Stimulated activated CD8-positive, alpha-beta memory T cell treated with anti-CD3 and anti-CD28 coated beads, Interleukin-12 subunit alpha, Interleukin-12 subunit beta, amount 100 ng/mL, for 1 hour (primary cell): ENCODE measurements around the gene POMT1.

ENCODE experiments used
- DNase-seq: peaks from one replicate; pipeline ENCODE4 v3.0.0-alpha.2; 2020; ENCODE audit warnings: low read depth

Gene POMT1

DNA sequence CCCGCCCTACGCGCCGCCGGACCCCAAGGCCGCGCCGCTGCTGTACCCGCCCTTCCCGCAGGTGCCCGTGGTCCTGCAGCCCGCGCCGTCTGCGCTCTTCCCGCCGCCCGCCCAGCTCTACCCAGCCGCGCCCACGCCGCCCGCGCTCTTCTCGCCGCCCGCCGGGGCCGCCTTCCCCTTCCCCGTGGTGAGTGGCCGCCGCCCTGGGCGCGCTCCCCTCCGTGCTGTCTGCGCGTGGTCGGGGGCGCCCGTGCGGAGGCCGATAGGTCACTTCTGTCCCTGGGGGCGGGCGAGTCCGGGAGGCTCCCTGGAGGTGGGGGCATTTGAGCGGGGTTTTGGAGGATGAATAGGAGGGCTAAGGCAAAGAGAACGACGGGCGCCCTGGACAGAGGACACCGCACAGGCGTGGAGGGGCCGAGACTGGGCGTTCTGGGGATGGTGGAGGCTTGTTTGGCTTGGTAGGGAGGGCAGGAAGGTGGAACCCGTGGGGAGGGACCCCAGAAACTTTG, 52.2 kb downstream of the POMT1 start:
- no peak for DNase-seq

DNA sequence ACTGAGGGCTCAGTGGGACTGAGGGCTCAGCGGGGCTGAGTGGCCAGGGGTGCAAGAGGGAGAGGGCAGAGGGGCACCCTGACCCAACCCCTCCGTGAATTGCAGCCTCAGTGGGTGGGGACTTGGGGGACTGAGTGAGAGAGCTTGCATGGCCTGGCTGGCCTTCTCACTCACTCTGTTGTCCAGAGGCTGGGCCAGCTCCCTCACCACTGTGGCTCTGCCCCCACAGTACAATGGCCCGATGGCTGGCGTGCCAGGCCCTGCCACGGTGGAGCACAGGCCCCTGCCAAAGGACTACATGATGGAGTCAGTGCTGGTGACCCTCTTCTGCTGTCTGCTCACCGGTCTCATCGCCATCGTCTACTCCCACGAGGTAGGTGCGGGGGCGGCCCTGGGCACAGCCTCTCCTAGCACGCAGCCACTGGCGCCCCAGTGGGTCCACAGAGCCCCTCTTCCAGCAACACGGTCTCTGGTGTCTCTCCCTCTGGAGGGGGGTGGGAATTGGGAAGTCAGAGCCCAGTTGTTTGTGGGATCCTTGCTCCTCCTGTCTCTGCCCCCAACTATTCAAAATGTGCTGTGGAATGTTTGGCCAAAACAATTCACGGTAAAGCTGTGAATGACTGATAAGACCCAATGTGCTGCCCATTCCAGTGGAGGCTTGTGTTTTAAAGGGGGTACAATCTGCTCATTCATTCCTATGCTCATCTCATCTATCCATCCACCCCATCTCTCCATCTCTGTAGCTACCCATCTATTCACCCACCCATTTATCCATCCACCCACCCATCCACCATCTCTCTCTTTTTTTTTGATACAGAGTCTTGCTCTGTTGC, 53.3 kb downstream of the POMT1 start:
- DNase-seq, result no peak

DNA sequence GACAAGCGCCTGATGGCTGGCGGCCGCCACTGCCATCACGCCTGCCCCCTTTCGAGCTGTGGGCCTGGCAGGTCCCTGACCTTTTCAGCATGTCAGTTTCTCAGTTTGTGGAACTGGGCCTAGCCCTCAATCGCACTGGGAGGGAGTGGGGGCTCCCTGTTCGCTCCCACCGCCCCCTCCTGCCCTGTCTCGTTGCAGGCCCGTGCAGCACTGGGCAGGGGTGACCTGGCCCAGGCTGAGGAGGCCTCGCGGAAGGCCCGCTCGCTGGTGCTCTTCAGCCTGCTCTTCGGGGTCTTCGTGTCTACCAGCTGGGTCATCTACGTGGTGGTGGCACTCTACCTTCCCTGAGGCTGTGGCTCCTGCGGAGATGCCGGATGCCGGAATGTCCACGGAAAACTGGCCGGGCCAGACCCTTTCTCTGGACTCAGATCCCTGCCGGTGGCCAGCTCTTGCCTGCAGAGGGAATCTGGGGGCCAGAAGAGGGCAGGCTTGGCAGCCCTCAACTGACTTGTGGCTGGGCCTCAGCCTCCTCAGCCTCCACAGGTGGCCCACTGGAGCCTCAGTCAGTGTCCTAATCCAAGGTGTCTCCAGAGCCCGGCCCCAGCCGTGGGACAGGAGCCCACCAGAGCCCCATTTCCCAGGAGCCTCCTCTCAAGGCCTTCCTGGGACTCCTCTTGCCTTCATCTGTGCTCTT, 55.3 kb downstream of the POMT1 start:
- no peak for DNase-seq

DNA sequence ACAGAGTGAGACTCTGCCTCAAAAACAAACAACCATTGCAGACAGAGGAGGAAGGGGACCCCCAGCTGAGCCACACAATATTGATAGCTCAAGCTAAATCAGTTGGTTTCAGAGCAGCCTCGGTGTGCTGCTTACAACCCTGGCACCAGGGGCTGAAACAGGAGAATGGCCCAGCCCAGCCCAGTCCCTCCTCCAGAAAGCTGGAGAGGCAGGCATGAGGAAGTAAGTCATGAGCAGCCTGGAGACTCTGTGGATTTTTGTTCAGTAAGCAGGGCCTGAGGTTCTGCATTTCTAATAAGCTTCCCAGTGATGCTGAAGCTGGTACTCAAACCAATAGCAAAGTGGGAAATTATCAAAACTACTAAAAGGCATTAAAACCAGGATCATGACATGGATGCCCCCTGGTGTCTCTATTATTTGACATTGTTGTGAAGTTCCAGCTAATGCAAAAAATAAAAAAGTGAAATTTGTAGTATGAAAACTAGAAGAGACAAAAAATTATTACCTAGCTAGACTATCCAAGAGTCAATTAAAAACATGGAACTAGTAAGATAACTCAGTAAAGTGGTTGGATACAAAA, 56.8 kb downstream of the POMT1 start:
- no peak for DNase-seq

DNA sequence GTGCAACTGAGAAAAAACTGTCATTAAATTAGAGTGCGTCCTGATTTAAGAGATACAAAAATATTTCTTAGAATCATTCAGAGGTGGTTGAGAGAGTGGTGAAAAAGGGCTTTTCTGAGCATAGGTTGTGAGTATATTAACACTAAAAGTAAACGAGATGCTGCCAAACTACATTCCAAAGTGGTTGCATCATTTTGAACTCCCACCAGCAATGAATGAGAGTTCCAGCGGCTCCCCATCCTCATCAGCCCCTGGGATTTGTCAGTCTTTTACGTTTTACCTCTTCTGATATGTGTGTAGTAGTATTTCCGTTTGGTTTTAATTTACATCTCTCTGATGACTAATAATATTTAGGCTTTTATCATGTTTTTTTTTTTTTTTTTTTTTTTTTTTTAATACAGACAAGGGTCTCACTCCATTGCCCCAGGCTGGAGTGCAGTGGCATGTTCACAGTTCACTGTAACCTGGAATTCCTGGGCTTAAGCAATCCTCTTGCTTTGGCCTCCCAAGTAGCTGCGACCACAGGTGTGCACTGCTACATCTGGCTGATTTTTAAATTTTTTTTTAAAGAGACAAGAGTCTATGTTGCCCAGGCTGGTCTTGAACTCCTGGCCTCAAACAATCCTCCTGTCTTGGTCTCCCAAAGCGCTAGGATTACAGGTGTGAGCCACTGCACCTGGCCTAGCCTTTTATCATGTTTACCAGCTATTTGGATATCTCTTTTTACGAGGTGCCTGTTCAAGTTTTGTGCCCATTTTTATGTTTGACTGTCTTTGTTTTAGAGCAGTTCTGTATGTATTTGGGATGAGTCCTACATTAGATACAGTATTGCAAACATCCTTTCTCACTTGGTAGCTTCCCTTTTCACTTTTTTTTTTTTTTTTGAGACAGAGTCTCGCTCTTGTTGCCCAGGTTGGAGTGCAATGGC, 59.6 kb downstream of the POMT1 start:
- no peak for DNase-seq

DNA sequence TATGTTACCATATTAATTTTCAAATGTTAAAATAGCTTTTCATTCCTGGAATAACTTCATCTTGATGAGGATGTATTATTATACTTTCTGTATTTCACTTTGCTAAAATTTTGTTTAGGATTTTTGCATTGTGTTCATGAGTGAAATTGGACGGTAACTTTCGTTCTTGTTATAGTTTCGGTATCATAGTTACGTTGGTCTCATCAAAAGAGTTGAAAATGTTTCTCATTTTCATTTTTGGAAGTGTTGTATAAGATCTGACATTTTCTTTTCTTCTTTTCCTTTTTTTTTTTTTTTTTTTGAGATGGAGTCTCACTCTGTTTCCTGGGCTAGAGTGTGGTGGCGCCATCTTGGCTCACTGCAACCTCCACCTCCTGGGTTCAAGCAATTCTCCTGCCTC, 62.7 kb downstream of the POMT1 start:
- DNase-seq, result no peak

DNA sequence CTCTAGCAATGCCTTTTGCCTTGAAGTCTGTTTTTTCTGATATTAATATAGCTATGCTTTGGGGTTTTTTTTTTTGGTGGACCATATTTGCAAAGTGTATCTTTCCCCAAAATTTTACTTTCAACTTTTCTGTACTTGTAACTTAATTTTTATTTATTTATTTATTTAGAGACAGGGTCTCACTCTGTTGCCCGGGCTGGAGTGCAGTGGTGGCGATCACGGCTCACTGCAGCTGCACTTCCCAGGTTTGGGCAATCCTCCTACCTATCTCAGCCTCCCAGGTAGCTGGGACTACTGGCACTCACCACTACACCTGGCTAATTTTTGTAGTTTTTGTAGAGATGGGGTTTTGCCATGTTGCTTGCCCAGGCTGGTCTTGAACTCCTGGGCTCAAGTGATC, 63.4 kb downstream of the POMT1 start:
- no peak for DNase-seq

DNA sequence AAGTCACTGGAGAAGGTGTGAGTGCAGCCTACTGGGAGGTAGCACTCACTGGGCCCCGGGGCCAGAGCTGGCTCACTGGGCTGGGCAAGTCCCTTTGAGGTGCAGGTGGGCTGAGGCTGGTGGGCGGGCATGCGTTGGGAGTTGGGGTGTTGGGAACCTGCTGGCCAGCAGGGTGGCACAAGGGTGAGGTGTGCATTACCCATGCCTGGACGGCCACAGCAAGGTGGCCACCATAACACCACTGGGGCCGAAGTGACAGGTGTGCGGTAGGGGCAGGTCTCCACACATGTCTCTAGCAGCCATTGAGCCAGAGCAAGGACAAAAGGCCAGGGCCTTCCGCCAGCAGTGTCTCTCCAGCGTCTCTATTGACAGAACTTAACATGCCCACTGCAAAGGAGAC, 65.2 kb downstream of the POMT1 start:
- DNase-seq, result no peak
